ENCODE data around the gene SLIT3.
"Not testable (repeated sequence)": the region's sequence is repeated elsewhere in the genome, so short reads cannot be mapped to it uniquely, and the experiment has no call there.

Gene SLIT3

GRCh38 chr5:169128679-169129078, 172.3 kb downstream of the SLIT3 start:
- DNase-seq (ENCODE audit: low read depth, low spot score), result no peak
- no peak overlapping the region for H3K4me3 ChIP-seq (ENCODE audit: low read length)

- no peak for DNase-seq (ENCODE audit: low read depth, low spot score)
- H3K4me3 ChIP-seq (ENCODE audit: low read length), result no peak overlapping the region
Measured at GRCh38 chr5:169127431-169127830, 173.5 kb downstream of the SLIT3 start.

GRCh38 chr5:169126481-169127021, 174.4 kb downstream of the SLIT3 start:
- DNase-seq (ENCODE audit: low read depth, low spot score), result no peak

DNA sequence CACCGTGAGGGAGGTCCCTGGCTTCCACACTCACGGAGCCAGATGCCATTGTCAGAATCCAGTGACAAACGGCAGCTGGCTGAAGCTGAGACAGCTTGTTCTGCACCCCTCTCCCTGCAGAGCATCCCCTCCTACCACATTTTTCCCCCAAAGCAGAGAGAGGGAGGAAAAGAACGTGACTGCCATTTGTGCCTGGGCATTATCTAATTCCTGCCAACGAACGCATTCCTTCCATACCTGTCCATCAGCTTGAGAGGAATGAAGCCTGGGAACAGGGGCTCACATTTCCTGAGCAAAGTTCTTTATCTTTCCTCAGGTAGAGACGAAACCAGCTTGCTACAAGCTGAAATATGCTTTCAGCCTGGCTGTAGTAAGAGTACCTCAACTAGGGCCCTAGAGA, 175.4 kb downstream of the SLIT3 start:
- no peak for DNase-seq (ENCODE audit: low read depth, low spot score)

More at GRCh38 chr5:169126481-169127021, 174.4 kb downstream of the SLIT3 start:
- H3K4me3 ChIP-seq (ENCODE audit: low read length), result no peak overlapping the region

GRCh38 chr5:169122951-169123350, 178.0 kb downstream of the SLIT3 start:
- DNase-seq (ENCODE audit: low read depth, low spot score), result no peak
- no peak overlapping the region for H3K4me3 ChIP-seq (ENCODE audit: low read length)

More for the DNA sequence above, 175.4 kb downstream of the SLIT3 start:
- H3K4me3 ChIP-seq (ENCODE audit: low read length), result no peak overlapping the region

DNA sequence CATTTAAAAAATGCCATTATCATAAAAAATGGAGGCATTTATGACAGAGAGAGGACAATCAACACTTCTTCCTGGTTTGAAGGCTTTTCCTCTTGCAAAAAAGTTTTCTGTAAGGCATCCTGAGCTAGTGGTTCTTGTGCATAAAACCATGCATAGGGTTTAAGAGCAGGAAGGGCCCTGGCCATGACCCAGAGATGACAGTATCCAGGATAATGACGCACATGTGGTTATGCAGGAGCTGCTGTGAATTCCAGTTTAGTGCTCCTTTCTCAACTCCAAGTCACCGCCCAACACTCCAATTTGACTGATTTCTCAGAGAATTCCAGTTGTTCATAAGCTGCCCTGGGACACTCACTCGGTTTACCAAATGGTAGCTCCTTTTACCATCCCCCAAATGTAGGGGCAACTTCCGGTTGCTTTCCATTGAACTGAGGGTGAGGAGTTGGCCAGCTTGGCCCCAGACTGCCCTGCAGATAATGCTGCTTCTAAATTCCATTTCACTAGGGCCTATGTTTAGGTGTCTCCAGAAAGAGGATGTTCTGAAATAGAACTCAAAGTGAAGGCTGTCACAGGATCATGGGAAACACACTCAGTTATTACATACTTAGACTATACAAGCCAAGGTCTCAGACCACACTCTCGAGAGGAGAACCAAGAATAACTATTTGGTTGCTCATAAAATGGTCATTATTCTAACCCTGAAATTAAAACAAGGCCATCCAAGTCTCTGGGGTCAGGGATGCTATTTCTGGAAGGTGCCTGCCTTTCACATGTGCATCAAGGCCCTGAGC, 179.1 kb downstream of the SLIT3 start:
- no peak overlapping the region for H3K4me3 ChIP-seq (ENCODE audit: low read length)
- DNase-seq (ENCODE audit: low read depth, low spot score), result no peak

- no peak overlapping the region for H3K4me3 ChIP-seq (ENCODE audit: low read length)
- no peak for DNase-seq (ENCODE audit: low read depth, low spot score)
Measured at GRCh38 chr5:169119288-169120048, 181.5 kb downstream of the SLIT3 start.

- no peak overlapping the region for H3K4me3 ChIP-seq (ENCODE audit: low read length)
- DNase-seq (ENCODE audit: low read depth, low spot score), result peak; percentile 7
Measured at GRCh38 chr5:169116961-169117461, 183.9 kb downstream of the SLIT3 start.

- no peak overlapping the region for H3K4me3 ChIP-seq (ENCODE audit: low read length)
- DNase-seq (ENCODE audit: low read depth, low spot score), result no peak
Measured at GRCh38 chr5:169115461-169116124, 185.3 kb downstream of the SLIT3 start.

DNA sequence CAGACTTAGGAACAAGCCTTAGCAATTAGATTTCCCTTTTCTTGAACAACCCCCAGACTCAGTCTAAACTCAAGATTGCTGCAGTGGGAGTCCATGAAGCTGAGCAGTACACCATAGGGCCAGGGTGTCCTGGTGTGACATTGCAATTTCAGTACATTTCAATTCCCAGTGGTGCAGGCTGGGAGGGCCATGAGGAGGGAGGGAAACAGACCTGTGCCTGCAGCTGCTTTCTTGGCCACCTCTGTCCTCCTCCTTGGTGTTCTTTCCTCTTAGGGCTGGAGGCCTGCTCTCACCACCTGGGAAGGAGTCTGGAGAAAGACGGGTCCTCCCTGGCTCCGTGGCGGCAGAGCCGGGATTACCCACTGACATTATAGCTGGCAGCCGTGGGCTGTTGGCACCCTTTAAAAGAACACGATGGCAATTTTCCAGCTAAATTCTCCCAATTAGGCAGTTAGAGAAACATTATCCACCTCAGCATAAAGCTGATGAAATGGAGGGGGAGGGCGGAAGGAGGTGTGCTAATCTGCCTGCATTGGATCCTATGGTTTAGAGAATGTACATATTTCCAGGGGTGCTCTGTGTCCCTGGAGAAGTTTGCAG, 186.4 kb downstream of the SLIT3 start:
- no peak for DNase-seq (ENCODE audit: low read depth, low spot score)

DNA sequence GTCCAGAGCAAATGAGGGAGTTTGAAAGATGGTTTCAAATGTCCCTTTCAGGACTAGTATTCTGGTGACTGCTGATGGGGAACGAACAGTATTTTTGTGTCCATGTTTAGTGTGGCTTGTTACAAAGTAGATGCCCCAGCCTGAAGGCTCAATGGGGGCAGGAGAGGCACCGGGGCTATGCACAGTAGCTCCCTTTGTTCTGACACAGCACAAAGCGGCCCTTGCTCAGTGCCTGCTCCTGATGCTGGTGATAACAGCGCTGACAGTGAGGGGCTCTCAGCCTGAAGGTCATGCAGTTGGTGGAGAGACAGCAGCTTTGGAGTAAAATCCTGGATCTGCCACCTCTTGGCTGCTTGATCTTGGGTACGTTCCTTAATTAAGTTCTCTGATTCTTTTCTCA, 188.9 kb downstream of the SLIT3 start:
- no peak overlapping the region for H3K4me3 ChIP-seq (ENCODE audit: low read length)
- no peak for DNase-seq (ENCODE audit: low read depth, low spot score)

More for the DNA sequence above, 186.4 kb downstream of the SLIT3 start:
- no peak overlapping the region for H3K4me3 ChIP-seq (ENCODE audit: low read length)

DNA sequence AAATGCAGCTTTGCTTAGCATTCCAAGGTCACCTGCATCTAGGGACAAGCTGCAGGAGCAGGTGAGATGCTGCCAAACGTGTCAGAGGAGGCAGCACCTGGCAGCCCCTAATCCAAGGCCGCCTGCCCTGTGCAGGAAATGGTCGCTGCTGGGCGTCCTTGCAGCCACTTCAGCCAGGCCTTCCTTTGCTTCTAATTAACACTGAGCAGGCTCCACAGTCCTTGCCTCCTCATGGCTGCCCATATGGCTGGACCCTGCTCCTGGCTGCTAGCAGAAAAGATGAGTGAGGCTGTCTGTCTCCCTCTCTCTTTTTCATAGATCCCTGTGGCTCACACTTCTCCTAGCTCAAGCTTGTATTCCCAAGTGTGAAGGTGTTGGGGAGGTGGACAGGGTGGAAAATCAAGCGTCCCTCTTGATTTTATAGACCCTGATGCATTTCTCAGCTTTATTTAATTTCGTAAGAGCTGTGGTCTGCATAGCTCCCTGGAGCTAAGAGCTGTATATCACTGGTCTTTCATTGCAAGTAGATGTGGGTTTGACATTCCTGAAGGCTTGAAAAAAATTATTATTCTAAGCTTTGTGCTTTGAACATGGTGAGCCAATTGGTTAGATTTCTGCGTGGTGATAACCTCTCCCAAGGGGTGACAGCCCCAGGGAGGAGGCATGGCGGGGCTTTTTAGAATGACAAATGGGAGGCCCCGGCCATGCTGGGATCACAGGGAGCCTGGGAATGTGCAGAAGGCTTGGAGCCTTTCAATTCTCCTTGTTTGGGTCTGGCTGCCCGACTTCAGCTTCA, 193.8 kb downstream of the SLIT3 start:
- DNase-seq (ENCODE audit: low read depth, low spot score), result no peak
- H3K4me3 ChIP-seq (ENCODE audit: low read length), result no peak overlapping the region

DNA sequence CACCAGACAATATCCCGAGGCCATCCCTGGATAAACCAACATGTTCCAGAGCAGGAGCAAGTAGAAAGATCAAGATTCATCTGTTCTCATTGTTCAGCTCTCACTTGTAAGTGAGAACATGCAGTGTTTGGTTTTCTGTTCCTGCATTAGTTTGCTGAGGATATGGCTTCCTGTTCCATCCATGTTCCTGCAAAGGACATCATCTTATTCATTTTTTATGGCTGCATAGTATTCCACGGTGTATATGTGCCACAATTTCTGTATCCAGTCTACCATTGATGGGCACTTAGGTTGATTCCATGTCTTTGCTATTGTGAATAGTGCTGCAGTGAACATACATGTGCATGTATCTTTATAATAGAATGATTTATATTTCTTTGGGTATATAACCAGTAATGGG, 195.4 kb downstream of the SLIT3 start:
- H3K4me3 ChIP-seq (ENCODE audit: low read length); DNase-seq (ENCODE audit: low read depth, low spot score): not testable (repeated sequence)

GRCh38 chr5:169104937-169105494, 195.9 kb downstream of the SLIT3 start:
- no peak overlapping the region for H3K4me3 ChIP-seq (ENCODE audit: low read length)
- no peak for DNase-seq (ENCODE audit: low read depth, low spot score)

GRCh38 chr5:169103586-169104181, 197.3 kb downstream of the SLIT3 start:
- H3K4me3 ChIP-seq (ENCODE audit: low read length), result no peak overlapping the region
- no peak for DNase-seq (ENCODE audit: low read depth, low spot score)

GRCh38 chr5:169101966-169102365, 199.0 kb downstream of the SLIT3 start:
- H3K4me3 ChIP-seq (ENCODE audit: low read length), result no peak overlapping the region
- DNase-seq (ENCODE audit: low read depth, low spot score), result no peak

- no peak for DNase-seq (ENCODE audit: low read depth, low spot score)
- H3K4me3 ChIP-seq (ENCODE audit: low read length), result no peak overlapping the region
Measured at GRCh38 chr5:169100735-169101075, 200.2 kb downstream of the SLIT3 start.

Measured in Jurkat, Clone E6-1 (cell line).